Prostate gland (tissue), 2 donors: ENCODE measurements around the gene PRM3. TPM values are rescaled to one million over a fixed set of nuclear protein-coding genes. Genes with fewer than 3 reads are reported as not detected.

ENCODE experiments used
- DNase-seq: peaks from one replicate; pipeline ENCODE4 v3.0.0-alpha.2; 2019; ENCODE audit warnings: low spot score
- H3K27ac ChIP-seq, 2 donors: fragments of 200-600 bp; sonication (generic); 2 replicates each; pipeline ENCODE4 v1.5.1; 2017 to 2019
- H3K27me3 ChIP-seq: fragments of 200-600 bp; sonication (generic); replicated peaks from 2 replicates; pipeline ENCODE4 v1.5.1; 2019; ENCODE audit not compliant: insufficient read depth
- H3K36me3 ChIP-seq, 2 donors: fragments of 200-600 bp; sonication (generic); 1 replicate in 1 of 2; 2 replicates in 1 of 2; pipeline versions ENCODE4 v1.5.1 to v1.8.1; 2017 to 2019
- H3K4me1 ChIP-seq: fragments of 200-600 bp; sonication (generic); replicated peaks from 2 replicates; pipeline ENCODE4 v1.5.1; 2019
- H3K4me3 ChIP-seq, 2 donors: fragments of 200-600 bp; sonication (generic); 2 replicates each; pipeline ENCODE4 v1.5.1; 2017 to 2019
- H3K9me3 ChIP-seq: fragments of 200-600 bp; sonication (generic); 2 replicates; pipeline ENCODE4 v1.5.1; 2017
- CTCF ChIP-seq, 4 experiments: fragments of 200-600 bp in 2 of 4; fragments of 450-650 bp in 2 of 4; sonication (generic) in 2 of 4; IDR thresholded peaks; 1 replicate in 3 of 4; 2 replicates in 1 of 4; pipeline ENCODE4 v1.5.1; 2016 to 2019; ENCODE audit warnings: antibody characterized with exemption in 4 of 4, mild to moderate bottlenecking in 2 of 4, moderate library complexity in 2 of 4
- POLR2A ChIP-seq: fragments of 450-650 bp; IDR thresholded peaks from one replicate; pipeline ENCODE4 v1.6.1; 2016; ENCODE audit warnings: antibody characterized with exemption, mild to moderate bottlenecking
- POLR2AphosphoS5 ChIP-seq: sonication (generic); formaldehyde crosslinking; IDR thresholded peaks from one replicate; pipeline ENCODE4 v1.6.1; 2017; ENCODE audit warnings: antibody characterized with exemption
- WGBS: methylation state at CpG from one replicate; pipeline ENCODE4 v1.1.5; 2018; 5-methylcytosine and 5-hydroxymethylcytosine counted together
- intact Hi-C: fragments of 100-400 bp; cut with DNase I; formaldehyde crosslinking; loops from one replicate; pipeline ENCODE4 v1.14.2; 2022
- total RNA-seq, 2 donors: library from RNA; depleted of rRNA; stranded (reverse); fragments of >200 nt; gene quantifications; one replicate each; pipeline ENCODE4 v1.1.0, GENCODE V29; 2016

The PRM3 gene, protein sequence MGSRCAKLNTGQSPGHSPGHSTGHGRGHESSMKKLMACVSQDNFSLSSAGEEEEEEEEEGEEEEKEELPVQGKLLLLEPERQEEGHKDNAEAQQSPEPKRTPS
- total RNA-seq, result not detected

GRCh38 chr16:11272921-11273720 is at the start of gene PRM3:
Gene PRM3 (minus strand): TSS chr16:11273629. CDS start chr16:11273595, 34 bp downstream.
- no peak within 1 kb of the TSS for H3K27ac ChIP-seq

DNA sequence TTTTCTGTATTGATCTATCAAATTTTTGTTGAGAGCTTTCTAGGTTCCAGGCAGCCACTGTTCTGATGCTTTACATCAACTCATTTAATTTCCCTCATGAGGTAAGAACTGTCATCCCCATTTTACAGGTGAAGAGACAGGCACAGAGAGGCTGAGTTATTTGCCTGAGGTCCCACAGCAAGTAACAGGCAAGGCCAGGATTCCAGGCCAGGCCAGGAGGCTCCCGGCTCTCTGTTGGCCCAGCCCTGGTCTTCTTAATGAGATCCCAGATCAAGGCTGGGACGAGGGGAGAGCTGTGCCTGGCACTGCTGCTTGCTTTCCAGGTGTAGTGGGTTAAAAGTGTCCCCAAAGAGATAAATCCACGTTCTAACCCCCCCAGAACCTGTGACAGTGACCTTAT is 49.4 kb upstream of the PRM3 start:
- TF ChIP-seq CTCF (IDR thresholded peaks at IDR 0.05), result no peak
- TF ChIP-seq POLR2AphosphoS5, result no peak
- no peak for TF ChIP-seq POLR2A
- no peak for DNase-seq
- Histone ChIP-seq H3K4me1 (no peaks in the 10 kb centered on the region), H3K27me3 (no peaks in the 10 kb centered on the region), H3K9me3 (no peaks in the 10 kb centered on the region), H3K4me3 (no peak overlapping the region), H3K27ac (no peak overlapping the region), H3K36me3 (no peaks in the 10 kb centered on the region)
- WGBS, result 80% methylated on average over 3 of the region's 3 CpGs
- intact Hi-C loops, result no loop called here

More at GRCh38 chr16:11272921-11273720, at the start of gene PRM3:
- no peaks in the 10 kb centered on the region for H3K9me3 ChIP-seq
- H3K36me3 ChIP-seq, result no peaks in the 10 kb centered on the region
- TF ChIP-seq CTCF (IDR thresholded peaks at IDR 0.05) (no peak), POLR2AphosphoS5 (no peak)
- H3K4me1 ChIP-seq, result no peaks in the 10 kb centered on the region
- 68% methylated on average over 30 of the region's 30 CpGs for WGBS
- intact Hi-C loops, result no loop called here
- H3K4me3 ChIP-seq, result no peak within 1 kb of the TSS
- no peak for DNase-seq
- H3K27me3 ChIP-seq, result no peaks in the 10 kb centered on the region

DNA sequence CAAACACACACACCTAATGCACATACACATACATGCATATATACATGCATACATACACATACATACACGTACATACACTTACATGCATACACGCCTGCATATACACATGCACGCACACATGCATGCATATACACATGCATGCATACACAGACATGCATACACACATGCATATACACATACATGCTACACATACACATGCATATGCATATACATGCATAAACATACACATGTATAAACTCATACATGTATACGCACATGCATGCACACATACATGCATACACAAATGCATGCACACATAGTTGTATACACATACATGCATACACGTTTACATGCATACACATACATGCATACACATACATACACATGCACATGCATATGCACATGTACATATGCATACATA is 48.2 kb upstream of the PRM3 start:
- no peak for DNase-seq
- Histone ChIP-seq H3K4me3 (no peak overlapping the region), H3K27me3 (no peaks in the 10 kb centered on the region), H3K4me1 (no peaks in the 10 kb centered on the region), H3K36me3 (no peaks in the 10 kb centered on the region), H3K27ac (no peak overlapping the region), H3K9me3 (no peaks in the 10 kb centered on the region)
- TF ChIP-seq POLR2A (no peak), POLR2AphosphoS5 (no peak), CTCF (IDR thresholded peaks at IDR 0.05) (no peak)
- 63% methylated on average over 5 of the region's 5 CpGs for WGBS
- intact Hi-C loops, result no loop called here

- Histone ChIP-seq H3K36me3 (no peaks in the 10 kb centered on the region), H3K27ac (no peak overlapping the region), H3K9me3 (no peaks in the 10 kb centered on the region), H3K4me3 (no peak overlapping the region), H3K4me1 (no peaks in the 10 kb centered on the region), H3K27me3 (no peaks in the 10 kb centered on the region)
- TF ChIP-seq POLR2AphosphoS5 (no peak), POLR2A (no peak), CTCF (IDR thresholded peaks at IDR 0.05) (no peak)
- no peak for DNase-seq
- WGBS, result 87% methylated on average over 9 of the region's 10 CpGs
- intact Hi-C loops, result no loop called here
These were observed 46.7 kb upstream of the PRM3 start for GRCh38 chr16:11320170-11320569.
